Measurements from ENCODE around the gene LCN10. TPM values are rescaled to one million over a fixed set of nuclear protein-coding genes. Genes with fewer than 3 reads are reported as not detected.

The LCN10 gene
- polyA plus RNA-seq, 3 donors = 0.16 TPM; not detected in 2

DNA sequence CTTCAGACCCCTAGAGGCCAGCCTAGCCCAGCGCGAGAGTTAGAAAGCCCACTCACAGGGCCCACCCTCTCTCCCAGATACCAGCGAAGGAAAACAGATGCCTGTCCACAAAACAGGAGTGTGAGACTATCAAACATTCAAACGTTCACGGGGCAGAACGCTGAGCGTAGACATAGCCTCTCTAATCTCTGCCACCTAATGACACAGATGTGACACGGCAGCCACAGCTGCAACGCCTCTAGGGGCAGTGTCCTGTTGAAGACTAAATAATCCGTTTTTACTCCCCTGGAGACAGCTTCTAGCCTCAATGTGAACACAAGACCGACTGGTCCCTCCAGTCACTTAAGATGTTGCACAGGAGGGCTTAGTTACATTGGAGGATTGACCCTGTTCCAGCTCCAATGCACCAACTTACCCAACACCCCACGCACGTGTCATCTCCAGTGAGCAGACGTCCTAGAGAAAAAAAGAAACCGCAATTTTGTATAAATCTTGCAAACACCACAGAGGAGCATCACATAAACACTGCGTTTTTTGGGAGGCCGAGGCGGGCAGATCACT is 16.0 kb downstream of the LCN10 start:
- H3K79me2 ChIP-seq (ENCODE audit: insufficient read depth, low read length) = peaks cover 58% of the 10 kb centered on the region
- peak overlapping the region; percentile 80 to 89 (median 85) for H3K4me3 ChIP-seq (replicated peaks in 1 of 3; ENCODE audit: low read depth in 2 of 3, low read length in 3 of 3)
- H3K27ac ChIP-seq (ENCODE audit: low read depth in 1 of 2, low read length in 2 of 2) = peak overlapping the region in 1 of 2 donors; percentile 87
- H3K4me1 ChIP-seq (ENCODE audit: control insufficient read depth in 1 of 2, insufficient read depth in 2 of 2, low read length in 2 of 2) = peaks cover 26 to 38% of the 10 kb centered on the region in 2 donors
- H3K4me2 ChIP-seq (replicated peaks; ENCODE audit: extremely low read depth, low read length, poor library complexity, severe bottlenecking) = peak overlapping the region; percentile 85
- WGBS (ENCODE audit: insufficient coverage) = 15% methylated on average over 12 of the region's 18 CpGs
- peaks cover 62% of the 10 kb centered on the region for H4K20me1 ChIP-seq (ENCODE audit: insufficient read depth, low read length)
- DNase-seq = peak; percentile 39 to 42 (median 41)
- TF ChIP-seq, protein P1, sequence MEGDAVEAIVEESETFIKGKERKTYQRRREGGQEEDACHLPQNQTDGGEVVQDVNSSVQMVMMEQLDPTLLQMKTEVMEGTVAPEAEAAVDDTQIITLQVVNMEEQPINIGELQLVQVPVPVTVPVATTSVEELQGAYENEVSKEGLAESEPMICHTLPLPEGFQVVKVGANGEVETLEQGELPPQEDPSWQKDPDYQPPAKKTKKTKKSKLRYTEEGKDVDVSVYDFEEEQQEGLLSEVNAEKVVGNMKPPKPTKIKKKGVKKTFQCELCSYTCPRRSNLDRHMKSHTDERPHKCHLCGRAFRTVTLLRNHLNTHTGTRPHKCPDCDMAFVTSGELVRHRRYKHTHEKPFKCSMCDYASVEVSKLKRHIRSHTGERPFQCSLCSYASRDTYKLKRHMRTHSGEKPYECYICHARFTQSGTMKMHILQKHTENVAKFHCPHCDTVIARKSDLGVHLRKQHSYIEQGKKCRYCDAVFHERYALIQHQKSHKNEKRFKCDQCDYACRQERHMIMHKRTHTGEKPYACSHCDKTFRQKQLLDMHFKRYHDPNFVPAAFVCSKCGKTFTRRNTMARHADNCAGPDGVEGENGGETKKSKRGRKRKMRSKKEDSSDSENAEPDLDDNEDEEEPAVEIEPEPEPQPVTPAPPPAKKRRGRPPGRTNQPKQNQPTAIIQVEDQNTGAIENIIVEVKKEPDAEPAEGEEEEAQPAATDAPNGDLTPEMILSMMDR (IDR thresholded peaks at IDR 0.05) = peak; percentile 71
- Mint-ChIP-seq H3K4me3 (peak overlapping the region; percentile 96 to 97), H3K27ac (peak overlapping the region; percentile 72 to 96 (median 85)), H3K9me3 (no peaks in the 10 kb centered on the region), H3K27me3 (ENCODE audit: low read depth in 3 of 3) (peaks cover 6 to 12% (median 8%) of the 10 kb centered on the region in 3 donors), H3K4me1 (peaks cover 33% of the 10 kb centered on the region), H3K36me3 (peaks cover 27 to 41% of the 10 kb centered on the region in 2 donors)
- H3K36me3 ChIP-seq (replicated peaks in 1 of 2; ENCODE audit: control insufficient read depth in 1 of 2, insufficient read depth in 2 of 2, low read length in 2 of 2) = peaks cover 37 to 48% of the 10 kb centered on the region in 2 donors
- no peak overlapping the region for H2AFZ ChIP-seq (ENCODE audit: insufficient read depth, low read depth, low read length, poor library complexity, severe bottlenecking)
- intact Hi-C loops (cut with micrococcal nuclease) = loop anchor here (5.0 to 10.0 kb wide), 2 partner anchors 39 to 242 kb away; partner anchors contain the start of genes AGPAT2 (in 2 of the 2) and SEC16A (in 1 of the 2)
- H3K27me3 ChIP-seq (ENCODE audit: control insufficient read depth in 2 of 2, insufficient read depth in 2 of 2, low read length in 2 of 2) = peaks cover 0 to 9% of the 10 kb centered on the region in 2 donors
- no peaks in the 10 kb centered on the region for H3K9me3 ChIP-seq (replicated peaks in 1 of 2; ENCODE audit: control insufficient read depth in 1 of 2, insufficient read depth in 1 of 2, low read length in 2 of 2)
- H3K9ac ChIP-seq (ENCODE audit: insufficient read depth, low read length, poor library complexity, severe bottlenecking) = peak overlapping the region; percentile 85

DNA sequence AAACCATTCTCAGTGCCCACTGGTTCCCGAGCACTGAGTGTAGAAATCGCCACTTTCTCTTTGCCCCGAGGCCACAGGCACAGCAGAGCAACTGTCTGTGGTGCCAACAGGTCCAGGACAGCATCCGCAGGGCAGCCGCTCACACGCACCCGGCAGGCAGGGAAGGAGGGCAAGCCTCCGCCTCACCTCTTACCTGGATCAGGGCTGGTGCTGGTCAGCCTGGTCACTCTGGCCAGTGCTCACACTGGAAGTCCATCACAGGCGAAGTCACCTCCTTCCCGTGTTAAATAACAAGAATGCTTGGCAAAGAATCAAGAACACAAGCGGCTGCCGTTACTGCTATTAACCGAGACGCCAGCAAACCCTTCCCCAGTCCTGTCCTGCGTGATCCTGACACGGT is 16.6 kb downstream of the LCN10 start:
- H3K4me3 ChIP-seq (replicated peaks in 1 of 3; ENCODE audit: low read depth in 2 of 3, low read length in 3 of 3) = peak overlapping the region in 1 of 3 experiments; percentile 89
- H3K9me3 ChIP-seq (replicated peaks in 1 of 2; ENCODE audit: control insufficient read depth in 1 of 2, insufficient read depth in 1 of 2, low read length in 2 of 2) = no peaks in the 10 kb centered on the region
- Mint-ChIP-seq H3K9me3 (no peaks in the 10 kb centered on the region), H3K27ac (peak overlapping the region in 6 of 7 donors; percentile 13 to 96 (median 83)), H3K36me3 (peaks cover 30 to 44% of the 10 kb centered on the region in 2 donors), H3K4me1 (peaks cover 35% of the 10 kb centered on the region), H3K4me3 (peak overlapping the region; percentile 96 to 97), H3K27me3 (ENCODE audit: low read depth in 3 of 3) (peaks cover 6 to 12% (median 8%) of the 10 kb centered on the region in 3 donors)
- intact Hi-C loops (cut with micrococcal nuclease) = loop anchor here (5.0 to 10.0 kb wide), 2 partner anchors 39 to 241 kb away; partner anchors contain the start of genes AGPAT2 (in 2 of the 2) and SEC16A (in 1 of the 2)
- H3K36me3 ChIP-seq (replicated peaks in 1 of 2; ENCODE audit: control insufficient read depth in 1 of 2, insufficient read depth in 2 of 2, low read length in 2 of 2) = peaks cover 43 to 48% of the 10 kb centered on the region in 2 donors
- DNase-seq = no peak
- peak overlapping the region; percentile 5 for H3K9ac ChIP-seq (ENCODE audit: insufficient read depth, low read length, poor library complexity, severe bottlenecking)
- peaks cover 58% of the 10 kb centered on the region for H3K79me2 ChIP-seq (ENCODE audit: insufficient read depth, low read length)
- H3K4me2 ChIP-seq (replicated peaks; ENCODE audit: extremely low read depth, low read length, poor library complexity, severe bottlenecking) = peak overlapping the region; percentile 85
- H4K20me1 ChIP-seq (ENCODE audit: insufficient read depth, low read length) = peaks cover 68% of the 10 kb centered on the region
- 84% methylated on average over 16 of the region's 16 CpGs for WGBS (ENCODE audit: insufficient coverage)
- peaks cover 0 to 9% of the 10 kb centered on the region in 2 donors for H3K27me3 ChIP-seq (ENCODE audit: control insufficient read depth in 2 of 2, insufficient read depth in 2 of 2, low read length in 2 of 2)
- H3K27ac ChIP-seq (ENCODE audit: low read depth in 1 of 2, low read length in 2 of 2) = peak overlapping the region in 1 of 2 donors; percentile 87
- TF ChIP-seq, protein P1 (IDR thresholded peaks at IDR 0.05) = no peak
- no peak overlapping the region for H2AFZ ChIP-seq (ENCODE audit: insufficient read depth, low read depth, low read length, poor library complexity, severe bottlenecking)
- peaks cover 26 to 38% of the 10 kb centered on the region in 2 donors for H3K4me1 ChIP-seq (ENCODE audit: control insufficient read depth in 1 of 2, insufficient read depth in 2 of 2, low read length in 2 of 2)

All from CD14-positive monocyte (primary cell).